GM23338 (cell line): ENCODE results near the gene RTN4RL1.

Source experiments
- CREB1 ChIP-seq: fragments of 250-450 bp; sonication (Bioruptor Pico); IDR thresholded peaks from 2 replicates; pipeline ENCODE4 v1.5.0; 2020; ENCODE audit warnings: low read depth, mild to moderate bottlenecking, moderate library complexity
- CTCF ChIP-seq, 2 experiments: fragments of 200-600 bp in 1 of 2; sonication (generic) in 1 of 2; conservative IDR thresholded peaks; 2 replicates each; pipeline versions ENCODE4 v1.5.1 to v1.6.1; 2016 to 2017; ENCODE audit warnings: antibody characterized with exemption in 2 of 2, low read depth in 2 of 2, mild to moderate bottlenecking in 2 of 2, moderate library complexity in 1 of 2
- EZH2 ChIP-seq: fragments of 200-600 bp; sonication (generic); IDR thresholded peaks from one replicate; pipeline ENCODE4 v1.8.0; 2017; ENCODE audit warnings: antibody characterized with exemption, mild to moderate bottlenecking, low read depth; ENCODE audit not compliant: unreplicated experiment
- POLR2AphosphoS5 ChIP-seq: IDR thresholded peaks from 2 replicates; pipeline ENCODE4 v1.6.1; 2016; ENCODE audit warnings: antibody characterized with exemption, low read depth

- TF ChIP-seq CTCF (conservative IDR thresholded peaks at IDR 0.05; ENCODE audit: low read depth in 2 of 2), result no peak
- TF ChIP-seq EZH2, result no peak
- no peak for TF ChIP-seq POLR2AphosphoS5
- no peak for TF ChIP-seq CREB1 (CRISPR knock-in tag)
Observed at GRCh38 chr17:1934901-1935300, 90.2 kb downstream of the RTN4RL1 start.
